NCI-H2227 (cell line): ENCODE results near the gene ELMO1.

ENCODE experiments used
- DNase-seq: peaks from one replicate; lab custom pipeline; 2025; ENCODE audit not compliant: unreplicated experiment; lab: John Stamatoyannopoulos, UW

Gene ELMO1

GRCh38 chr7:37432281-37432920 is 16.3 kb downstream of the ELMO1 start:
- DNase-seq = no peak

- no peak for DNase-seq
These were observed 17.3 kb downstream of the ELMO1 start for GRCh38 chr7:37431413-37431812.

GRCh38 chr7:37430640-37431039 is 18.0 kb downstream of the ELMO1 start:
- DNase-seq = no peak

GRCh38 chr7:37430171-37430570 is 18.5 kb downstream of the ELMO1 start:
- no peak for DNase-seq

- DNase-seq = no peak
These were observed 19.3 kb downstream of the ELMO1 start for GRCh38 chr7:37429435-37429791.

- DNase-seq = no peak
These were observed 19.8 kb downstream of the ELMO1 start for GRCh38 chr7:37428681-37429434.

GRCh38 chr7:37427276-37427940 is 21.3 kb downstream of the ELMO1 start:
- DNase-seq = no peak

- no peak for DNase-seq
These were observed 23.2 kb downstream of the ELMO1 start for GRCh38 chr7:37425498-37425897.

- DNase-seq = no peak
These were observed 23.7 kb downstream of the ELMO1 start for GRCh38 chr7:37424995-37425394.

- DNase-seq = no peak
These were observed 24.1 kb downstream of the ELMO1 start for GRCh38 chr7:37424521-37424920.

GRCh38 chr7:37421861-37422500 is 26.7 kb downstream of the ELMO1 start:
- DNase-seq = no peak

- DNase-seq = no peak
These were observed 27.5 kb downstream of the ELMO1 start for GRCh38 chr7:37420946-37421695.

- no peak for DNase-seq
These were observed 29.2 kb downstream of the ELMO1 start for GRCh38 chr7:37419496-37419895.

- no peak for DNase-seq
These were observed 30.3 kb downstream of the ELMO1 start for GRCh38 chr7:37418381-37418780.

GRCh38 chr7:37417107-37417474 is 31.6 kb downstream of the ELMO1 start:
- no peak for DNase-seq

GRCh38 chr7:37416378-37417106 is 32.1 kb downstream of the ELMO1 start:
- DNase-seq = no peak

- no peak for DNase-seq
These were observed 33.0 kb downstream of the ELMO1 start for GRCh38 chr7:37415629-37416028.

- DNase-seq = no peak
These were observed 34.2 kb downstream of the ELMO1 start for GRCh38 chr7:37414352-37414983.

GRCh38 chr7:37411444-37412034 is 37.1 kb downstream of the ELMO1 start:
- no peak for DNase-seq
